HCT116 (cell line): ENCODE results near the gene IL22RA1. TPM values are rescaled to one million over a fixed set of nuclear protein-coding genes. Genes with fewer than 3 reads are reported as not detected.
A peak's percentile ranks its signal among the peaks of the same experiment; 100 is the strongest.

Source experiments
- ATAC-seq: fragments of 200-7000 bp; cut with Tn5 transposase; 2 replicates; pipeline ENCODE4 v1.9.1; 2020; ENCODE audit warnings: mild to moderate bottlenecking, moderate library complexity
- BruUV-seq: library from RNA; stranded (reverse); fragments of 400-500 nt; replicated peaks from 2 replicates; lab custom pipeline; 2021; lab: Mats Ljungman, UMichigan
- CTCF ChIA-PET: fragments of 300-600 bp; sonication (Branson Sonifier 250); formaldehyde crosslinking; loops from one replicate; lab custom pipeline; 2021; ENCODE audit warnings: antibody characterized with exemption; lab: Charles Lee
- POLR2A ChIA-PET: fragments of 300-600, 350-600 bp; sonication (Branson Sonifier 250); formaldehyde crosslinking; loops from one replicate; lab custom pipeline; 2021; ENCODE audit warnings: antibody characterized with exemption; lab: Charles Lee
- RAD21 ChIA-PET, 2 experiments: fragments of 300-600 bp; sonication (Branson Sonifier 250); formaldehyde crosslinking; loops; one replicate each; lab custom pipeline; 2023; ENCODE audit warnings: low total read pairs in 2 of 2; ENCODE audit not compliant: uncharacterized antibody in 2 of 2, unreplicated experiment in 2 of 2, low non-redundant PET in 1 of 2; lab: Charles Lee
- DNase-seq: peaks from one replicate; pipeline ENCODE4 v3.0.0-alpha.2; 2010; ENCODE audit warnings: low read depth, low spot score
- H2AFZ ChIP-seq: fragments of 200-600 bp; shearing (Covaris generic), sonication (generic); 2 replicates; pipeline ENCODE4 v1.6.1; 2017; ENCODE audit warnings: low read depth, mixed run types, mixed read lengths, antibody characterized with exemption, low read length; ENCODE audit not compliant: poor library complexity, severe bottlenecking
- H3K27ac ChIP-seq: 2 replicates; pipeline ENCODE4 v1.5.1; 2012; ENCODE audit warnings: low read depth, low read length
- H3K27me3 ChIP-seq: fragments of 200-600 bp; sonication (generic); 2 replicates; pipeline ENCODE4 v1.6.1; 2016; ENCODE audit warnings: mixed run types, low read length, mixed read lengths; ENCODE audit not compliant: insufficient read depth
- H3K36me3 ChIP-seq, 2 experiments: fragments of 200-500 bp in 1 of 2; fragments of 200-600 bp in 1 of 2; sonication (Bioruptor generic) in 1 of 2; sonication (generic) in 1 of 2; 2 replicates each; pipeline versions ENCODE4 v1.5.1 to v1.6.1; 2014 to 2016; ENCODE audit warnings: low read length in 2 of 2, inconsistent platforms in 1 of 2, mixed read lengths in 1 of 2, mixed run types in 1 of 2; ENCODE audit not compliant: insufficient read depth in 2 of 2, control insufficient read depth in 1 of 2
- H3K4me1 ChIP-seq, 2 experiments: fragments of 200-600 bp in 1 of 2; sonication (generic) in 1 of 2; 2 replicates each; pipeline versions ENCODE4 v1.5.1 to v1.6.1; 2012 to 2017; ENCODE audit warnings: low read length in 2 of 2, inconsistent platforms in 1 of 2, mild to moderate bottlenecking in 1 of 2, mixed read lengths in 1 of 2, mixed run types in 1 of 2, moderate library complexity in 1 of 2; ENCODE audit not compliant: insufficient read depth in 2 of 2, control insufficient read depth in 1 of 2
- H3K4me2 ChIP-seq: fragments of 200-600 bp; sonication (generic); 2 replicates; pipeline ENCODE4 v1.6.1; 2017; ENCODE audit warnings: mixed run types, low read length, mixed read lengths
- H3K4me3 ChIP-seq, 2 experiments: fragments of 200-600 bp in 1 of 2; sonication (generic) in 1 of 2; replicated peaks in 1 of 2; 2 replicates each; pipeline ENCODE4 v1.5.1; 2011 to 2016; ENCODE audit warnings: low read length in 2 of 2, control low read depth in 1 of 2, low read depth in 1 of 2, mild to moderate bottlenecking in 1 of 2, mixed read lengths in 1 of 2, mixed run types in 1 of 2
- H3K79me2 ChIP-seq: fragments of 200-600 bp; sonication (generic); 2 replicates; pipeline ENCODE4 v1.6.1; 2017; ENCODE audit warnings: mild to moderate bottlenecking, mixed run types, low read length, moderate library complexity, mixed read lengths; ENCODE audit not compliant: insufficient read depth
- H3K9ac ChIP-seq: fragments of 200-600 bp; sonication (generic); 2 replicates; pipeline ENCODE4 v1.6.1; 2016; ENCODE audit warnings: low read length, mixed read lengths
- H3K9me2 ChIP-seq: fragments of 200-600 bp; sonication (generic), shearing (Covaris generic); 2 replicates; pipeline ENCODE4 v1.6.1; 2017; ENCODE audit warnings: mixed run types, mild to moderate bottlenecking, moderate library complexity; ENCODE audit not compliant: insufficient read depth
- H3K9me3 ChIP-seq, 2 experiments: fragments of 200-500 bp in 1 of 2; fragments of 200-600 bp in 1 of 2; sonication (Bioruptor generic) in 1 of 2; sonication (generic) in 1 of 2; 2 replicates each; pipeline ENCODE4 v1.6.1; 2014 to 2017; ENCODE audit warnings: low read length in 2 of 2, mixed read lengths in 2 of 2, inconsistent platforms in 1 of 2, low read depth in 1 of 2, mild to moderate bottlenecking in 1 of 2, mixed run types in 1 of 2, moderate library complexity in 1 of 2; ENCODE audit not compliant: control insufficient read depth in 1 of 2, insufficient read depth in 1 of 2
- H4K20me1 ChIP-seq: fragments of 200-600 bp; sonication (generic), shearing (Covaris generic); 2 replicates; pipeline ENCODE4 v1.6.1; 2017; ENCODE audit warnings: mixed run types, mild to moderate bottlenecking, moderate library complexity; ENCODE audit not compliant: insufficient read depth
- CBX3 ChIP-seq: IDR thresholded peaks from 2 replicates; pipeline ENCODE4 v1.6.1; 2012; ENCODE audit warnings: low read depth
- ELF1 ChIP-seq: IDR thresholded peaks from 2 replicates; pipeline ENCODE4 v1.6.1; 2012; ENCODE audit warnings: low read depth, borderline replicate concordance
- EZH2 ChIP-seq: fragments of 200-600 bp; sonication (generic); IDR thresholded peaks from 2 replicates; pipeline ENCODE4 v1.6.1; 2017; ENCODE audit warnings: antibody characterized with exemption, mixed run types
- EZH2phosphoT487 ChIP-seq: fragments of 200-600 bp; IDR thresholded peaks from 2 replicates; pipeline ENCODE4 v1.6.1; 2018; ENCODE audit warnings: antibody characterized with exemption, borderline replicate concordance
- FOSL1 ChIP-seq: IDR thresholded peaks from 2 replicates; pipeline ENCODE4 v1.6.1; 2012; ENCODE audit warnings: low read depth
- POLR2AphosphoS5 ChIP-seq: IDR thresholded peaks from 2 replicates; pipeline ENCODE4 v1.6.1; 2011; ENCODE audit warnings: mild to moderate bottlenecking, low read depth, low read length, moderate library complexity
- SRF ChIP-seq: IDR thresholded peaks from 2 replicates; pipeline ENCODE4 v1.6.1; 2012; ENCODE audit warnings: low read depth
- YY1 ChIP-seq: IDR thresholded peaks from 2 replicates; pipeline ENCODE4 v1.6.1; 2011; ENCODE audit warnings: low read length, low read depth, moderate library complexity, mild to moderate bottlenecking; ENCODE audit not compliant: insufficient replicate concordance; ENCODE audit errors: extremely low read depth
- ZFX ChIP-seq: fragments of 450-650 bp; IDR thresholded peaks from 2 replicates; pipeline ENCODE4 v1.6.1; 2017
- intact Hi-C: fragments of 100-400 bp; cut with micrococcal nuclease; formaldehyde crosslinking; loops from 2 replicates; pipeline ENCODE4 v1.10.0; 2022
- total RNA-seq: library from RNA; stranded (reverse); gene quantifications from one replicate; pipeline ENCODE4 v1.2.1, GENCODE V29; 2021; ENCODE audit not compliant: unreplicated experiment
- TF ChIP-seq, protein P1 (sequence below), 3 experiments: fragments of 200-600 bp in 1 of 3; sonication (generic) in 1 of 3; IDR thresholded peaks in 2 of 3; conservative IDR thresholded peaks in 1 of 3; 2 replicates each; pipeline ENCODE4 v1.5.1; 2012 to 2017; ENCODE audit warnings: low read depth in 2 of 3, low read length in 2 of 3, antibody characterized with exemption in 1 of 3, borderline replicate concordance in 1 of 3, control low read depth in 1 of 3, mild to moderate bottlenecking in 1 of 3, mixed read lengths in 1 of 3, mixed run types in 1 of 3, moderate library complexity in 1 of 3; ENCODE audit not compliant: insufficient read depth in 1 of 3
- TF ChIP-seq, protein P2 (sequence below): IDR thresholded peaks from 2 replicates; pipeline ENCODE4 v1.6.1; 2012

IL22RA1 gene
- total RNA-seq, 1 experiment from 2014 or later: 2.1 TPM

GRCh38 chr1:24108334-24109165, 34.4 kb downstream of the IL22RA1 start:
- RAD21 ChIA-PET: no interaction called here
- peak overlapping the region; percentile 71 to 78 for H3K4me3 ChIP-seq

More at GRCh38 chr1:24108334-24109165, 34.4 kb downstream of the IL22RA1 start:
- Histone ChIP-seq H4K20me1 (no peaks in the 10 kb centered on the region), H3K4me1 (peaks cover 9 to 48% of the 10 kb centered on the region in 2 experiments), H3K9me3 (no peaks in the 10 kb centered on the region), H3K79me2 (no peaks in the 10 kb centered on the region; the same call in 1 of the 2 replicates), H2AFZ (peak overlapping the region; percentile 75), H3K9me2 (no peaks in the 10 kb centered on the region), H3K36me3 (no peaks in the 10 kb centered on the region), H3K27ac (peak overlapping the region; percentile 66), H3K9ac (peak overlapping the region; percentile 83), H3K27me3 (no peaks in the 10 kb centered on the region), H3K4me2 (peak overlapping the region; percentile 95)
- CTCF ChIA-PET: no interaction called here
- intact Hi-C loops: no loop called here
- DNase-seq: peak; percentile 32
- POLR2A ChIA-PET: no interaction called here
- ATAC-seq: peak; percentile 89
- no peak for TF ChIP-seq ELF1
- peak; percentile 40 for TF ChIP-seq POLR2AphosphoS5
- TF ChIP-seq EZH2phosphoT487: no peak
- no peak for TF ChIP-seq SRF
- TF ChIP-seq EZH2: no peak
- TF ChIP-seq FOSL1: no peak
- no peak for TF ChIP-seq CBX3
- TF ChIP-seq, protein P1, sequence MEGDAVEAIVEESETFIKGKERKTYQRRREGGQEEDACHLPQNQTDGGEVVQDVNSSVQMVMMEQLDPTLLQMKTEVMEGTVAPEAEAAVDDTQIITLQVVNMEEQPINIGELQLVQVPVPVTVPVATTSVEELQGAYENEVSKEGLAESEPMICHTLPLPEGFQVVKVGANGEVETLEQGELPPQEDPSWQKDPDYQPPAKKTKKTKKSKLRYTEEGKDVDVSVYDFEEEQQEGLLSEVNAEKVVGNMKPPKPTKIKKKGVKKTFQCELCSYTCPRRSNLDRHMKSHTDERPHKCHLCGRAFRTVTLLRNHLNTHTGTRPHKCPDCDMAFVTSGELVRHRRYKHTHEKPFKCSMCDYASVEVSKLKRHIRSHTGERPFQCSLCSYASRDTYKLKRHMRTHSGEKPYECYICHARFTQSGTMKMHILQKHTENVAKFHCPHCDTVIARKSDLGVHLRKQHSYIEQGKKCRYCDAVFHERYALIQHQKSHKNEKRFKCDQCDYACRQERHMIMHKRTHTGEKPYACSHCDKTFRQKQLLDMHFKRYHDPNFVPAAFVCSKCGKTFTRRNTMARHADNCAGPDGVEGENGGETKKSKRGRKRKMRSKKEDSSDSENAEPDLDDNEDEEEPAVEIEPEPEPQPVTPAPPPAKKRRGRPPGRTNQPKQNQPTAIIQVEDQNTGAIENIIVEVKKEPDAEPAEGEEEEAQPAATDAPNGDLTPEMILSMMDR (IDR thresholded peaks at IDR 0.05 in 2 of 3, conservative IDR thresholded peaks at IDR 0.05 in 1 of 3; ENCODE audit: borderline replicate concordance in 1 of 3, insufficient read depth in 1 of 3, low read depth in 2 of 3, low read length in 2 of 3): no peak
- no peak for TF ChIP-seq ZFX
- TF ChIP-seq YY1: peak; percentile 50
- TF ChIP-seq, protein P2, sequence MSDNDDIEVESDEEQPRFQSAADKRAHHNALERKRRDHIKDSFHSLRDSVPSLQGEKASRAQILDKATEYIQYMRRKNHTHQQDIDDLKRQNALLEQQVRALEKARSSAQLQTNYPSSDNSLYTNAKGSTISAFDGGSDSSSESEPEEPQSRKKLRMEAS: peak; percentile 61
- TSS peak; percentile 49 for BruUV-seq
